Activated CD4-positive, alpha-beta T cell treated with anti-CD3 and anti-CD28 coated beads, Interleukin-2, amount 10 ng/mL, durations not matched to agents 7 days and 5 days (primary cell): ENCODE results near the gene DDX49. TPM values are rescaled to one million over a fixed set of nuclear protein-coding genes. Genes with fewer than 3 reads are reported as not detected.
"Not testable (repeated sequence)": the region's sequence is repeated elsewhere in the genome, so short reads cannot be mapped to it uniquely, and the experiment has no call there.

Experiments
- CTCF ChIA-PET: fragments of 350-600 bp; sonication (Branson Sonifier 250); formaldehyde crosslinking; loops from one replicate; lab custom pipeline; 2021; ENCODE audit warnings: antibody characterized with exemption; lab: Charles Lee
- POLR2A ChIA-PET: fragments of 350-600 bp; sonication (Branson Sonifier 250); formaldehyde crosslinking; loops from one replicate; lab custom pipeline; 2021; ENCODE audit warnings: antibody characterized with exemption; lab: Charles Lee
- DNase-seq: peaks from one replicate; pipeline ENCODE4 v3.0.0-alpha.2; 2020
- H3K27ac Mint-ChIP-seq: one replicate; pipeline ENCODE4 v1.8.0; 2021; ENCODE audit warnings: mild to moderate bottlenecking, moderate library complexity, mixed read lengths
- H3K27me3 Mint-ChIP-seq: one replicate; pipeline ENCODE4 v1.8.0; 2021; ENCODE audit warnings: mixed read lengths
- H3K36me3 Mint-ChIP-seq: one replicate; pipeline ENCODE4 v1.8.0; 2021; ENCODE audit warnings: low read depth, mixed read lengths
- H3K4me1 Mint-ChIP-seq: one replicate; pipeline ENCODE4 v1.8.0; 2021; ENCODE audit warnings: mixed read lengths
- H3K4me3 Mint-ChIP-seq: one replicate; pipeline ENCODE4 v1.8.0; 2021; ENCODE audit warnings: mild to moderate bottlenecking, moderate library complexity, mixed read lengths
- H3K9me3 Mint-ChIP-seq: one replicate; pipeline ENCODE4 v1.8.0; 2021; ENCODE audit warnings: mixed read lengths
- total RNA-seq, 2 experiments: library from RNA; stranded (reverse); gene quantifications; one replicate each; pipeline ENCODE4 v1.2.3, GENCODE V29; 2021

DDX49 gene
- total RNA-seq, 2 experiments from 2014 or later, result 40.6 to 50.6 TPM

DNA sequence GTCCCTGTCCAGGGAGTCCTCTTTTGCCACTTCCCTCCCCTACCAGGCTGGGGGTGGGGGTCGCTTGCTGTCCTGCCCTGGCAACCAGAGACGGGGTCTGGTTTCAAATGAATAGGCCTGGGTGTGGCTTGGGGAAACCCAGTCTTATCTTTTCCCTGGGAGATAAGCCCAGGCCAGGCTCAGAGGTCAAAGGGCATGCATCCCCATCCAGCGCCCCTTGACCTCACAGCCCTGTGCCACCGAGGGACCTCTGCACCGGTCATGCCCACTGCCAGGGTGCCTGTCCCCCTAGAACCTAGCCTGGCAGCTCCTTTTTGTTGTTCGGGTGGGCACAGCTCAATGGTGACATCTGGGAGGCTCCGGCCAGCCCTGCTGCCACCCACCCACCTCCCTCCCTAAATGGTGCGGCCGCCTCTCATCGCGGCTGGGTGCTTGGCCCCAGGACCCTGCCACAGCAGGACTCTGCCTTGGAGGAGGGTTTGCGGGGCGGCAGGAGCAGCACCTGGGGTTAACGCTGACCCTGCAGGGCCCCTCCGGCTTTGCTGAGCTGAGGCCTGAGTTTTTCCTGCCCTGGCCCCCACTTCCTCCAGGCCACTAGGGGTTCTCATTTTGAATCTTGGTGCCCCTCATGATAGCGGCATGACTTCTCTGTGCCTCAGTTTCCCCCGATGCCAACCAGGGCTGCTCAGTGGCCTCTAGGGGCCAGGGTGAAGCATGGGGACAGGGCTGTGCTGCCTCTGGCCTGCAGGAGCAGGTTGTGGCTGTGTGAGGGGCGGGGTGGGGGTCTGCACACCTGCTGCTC is 20.7 kb upstream of the DDX49 start:
- peaks cover 4% of the 10 kb centered on the region for H3K36me3 Mint-ChIP-seq
- no peak overlapping the region for H3K27ac Mint-ChIP-seq
- ChIA-PET CTCF (interaction anchor here (0.6 kb wide), 1 partner anchor 445 kb away, joined by 3 read pairs; no protein-coding TSS in a partner anchor), POLR2A (no interaction called here)
- H3K9me3 Mint-ChIP-seq, result no peaks in the 10 kb centered on the region
- H3K4me1 Mint-ChIP-seq, result peaks cover 2% of the 10 kb centered on the region
- no peak for DNase-seq
- H3K27me3 Mint-ChIP-seq, result peaks cover 25% of the 10 kb centered on the region
- no peak overlapping the region for H3K4me3 Mint-ChIP-seq

GRCh38 chr19:18899624-18900560 is 19.6 kb upstream of the DDX49 start:
- Mint-ChIP-seq H3K9me3 (no peaks in the 10 kb centered on the region), H3K27ac (no peak overlapping the region), H3K36me3 (peaks cover 4% of the 10 kb centered on the region), H3K27me3 (peaks cover 19% of the 10 kb centered on the region), H3K4me3 (no peak overlapping the region), H3K4me1 (peaks cover 2% of the 10 kb centered on the region)
- CTCF ChIA-PET, result interaction anchor here (0.7 kb wide), 1 partner anchor 19 kb away, joined by 3 read pairs; the partner anchor contains the start of genes COPE and DDX49
- POLR2A ChIA-PET, result no interaction called here
- DNase-seq, result no peak

DNA sequence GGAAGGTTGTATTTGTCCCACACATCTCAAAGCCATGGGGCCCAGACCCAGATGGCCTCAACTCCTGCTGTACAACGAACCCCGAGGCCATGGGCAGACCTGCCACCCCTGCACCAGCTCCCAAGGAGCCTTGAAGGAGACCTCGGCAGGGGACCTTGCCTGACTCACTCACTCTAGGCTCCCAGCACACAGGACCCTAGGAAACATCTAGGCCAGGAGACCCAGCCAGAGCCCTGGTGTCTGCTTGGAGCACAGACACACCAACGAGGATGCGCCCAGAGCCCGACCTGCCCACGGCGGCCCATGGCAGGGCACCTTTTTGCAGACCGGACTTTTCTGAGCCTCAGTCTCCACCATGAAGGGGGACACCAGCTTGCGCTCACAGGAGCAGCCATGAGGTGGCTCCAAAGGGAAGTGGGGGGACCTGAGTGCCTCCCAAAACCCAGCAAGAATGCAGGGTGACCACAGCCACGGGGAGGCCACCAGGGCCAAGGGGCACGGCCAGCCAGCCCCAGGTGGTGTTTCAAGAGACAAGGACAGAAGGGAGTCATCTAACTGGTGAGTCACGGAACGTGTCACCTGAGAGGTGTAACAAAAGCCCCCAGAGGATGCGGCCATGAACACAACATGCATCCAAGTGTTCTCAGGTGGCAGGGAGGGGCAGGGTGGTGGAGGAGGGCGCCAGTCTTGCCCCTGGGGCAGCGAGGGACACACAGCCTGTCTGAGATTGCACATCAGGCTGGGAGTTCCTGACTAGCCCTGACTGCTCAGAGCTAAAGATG is 18.6 kb upstream of the DDX49 start:
- POLR2A ChIA-PET, result no interaction called here
- CTCF ChIA-PET, result no interaction called here
- no peak overlapping the region for H3K27ac Mint-ChIP-seq
- H3K4me1 Mint-ChIP-seq, result peaks cover 2% of the 10 kb centered on the region
- H3K36me3 Mint-ChIP-seq, result peaks cover 9% of the 10 kb centered on the region
- no peaks in the 10 kb centered on the region for H3K9me3 Mint-ChIP-seq
- no peak for DNase-seq
- H3K4me3 Mint-ChIP-seq, result no peak overlapping the region
- peaks cover 14% of the 10 kb centered on the region for H3K27me3 Mint-ChIP-seq

DNA sequence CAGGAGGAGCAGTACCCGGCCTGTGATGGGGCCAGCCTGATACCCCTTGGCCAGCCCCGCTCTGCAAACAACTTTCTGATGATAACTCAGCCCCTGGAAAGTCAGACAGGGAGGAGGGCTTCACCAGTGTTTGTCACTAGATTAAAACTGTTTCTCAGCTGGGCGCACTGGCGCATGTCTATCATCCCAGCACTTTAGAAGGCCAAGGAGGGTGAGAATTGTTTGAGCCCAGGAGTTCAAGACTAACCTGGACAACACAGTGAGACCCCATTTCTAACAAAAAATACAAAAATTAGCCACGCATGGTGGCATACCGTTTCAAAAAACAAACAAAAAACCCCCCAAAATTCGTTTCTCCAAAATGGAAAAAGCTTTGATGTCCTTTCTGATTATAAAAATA is 18.0 kb upstream of the DDX49 start:
- DNase-seq, result no peak
- no peak overlapping the region for H3K4me3 Mint-ChIP-seq
- peaks cover 9% of the 10 kb centered on the region for H3K36me3 Mint-ChIP-seq
- ChIA-PET POLR2A (no interaction called here), CTCF (interaction anchor here (0.6 to 0.7 kb wide), 2 partner anchors 96 to 505 kb away, joined by 3 to 4 read pairs; no protein-coding TSS in a partner anchor)
- no peaks in the 10 kb centered on the region for H3K9me3 Mint-ChIP-seq
- peaks cover under 1% of the 10 kb centered on the region for H3K4me1 Mint-ChIP-seq
- H3K27ac Mint-ChIP-seq, result no peak overlapping the region
- peaks cover 12% of the 10 kb centered on the region for H3K27me3 Mint-ChIP-seq

DNA sequence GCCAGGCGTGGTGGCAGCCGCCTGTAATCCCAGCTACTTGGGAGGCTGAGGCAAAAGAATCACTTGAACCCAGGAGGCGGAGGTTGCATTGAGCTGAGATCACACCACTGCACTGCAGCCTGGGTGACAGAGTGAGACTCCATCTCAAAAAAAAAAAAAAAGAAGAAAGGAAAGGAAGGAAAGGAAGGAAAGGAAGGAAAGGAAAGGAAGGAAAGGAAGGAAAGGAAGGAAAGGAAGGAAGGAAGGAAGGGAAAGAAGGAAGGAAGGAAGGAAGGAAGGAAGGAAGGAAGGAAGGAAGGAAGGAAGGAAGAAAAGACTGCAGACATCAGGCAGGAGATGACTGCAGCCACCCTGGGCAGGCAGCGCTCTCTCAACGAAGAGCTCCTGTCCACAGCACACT is 17.0 kb upstream of the DDX49 start:
- POLR2A ChIA-PET, H3K27ac Mint-ChIP-seq, H3K4me3 Mint-ChIP-seq, H3K27me3 Mint-ChIP-seq, DNase-seq, H3K36me3 Mint-ChIP-seq, H3K9me3 Mint-ChIP-seq, CTCF ChIA-PET, H3K4me1 Mint-ChIP-seq: not testable (repeated sequence)

GRCh38 chr19:18903156-18904037 is 16.1 kb upstream of the DDX49 start:
- H3K9me3 Mint-ChIP-seq, result no peaks in the 10 kb centered on the region
- H3K27ac Mint-ChIP-seq, result no peak overlapping the region
- no peaks in the 10 kb centered on the region for H3K4me1 Mint-ChIP-seq
- CTCF ChIA-PET, result interaction anchor here (0.5 kb wide), 1 partner anchor 581 kb away, joined by 5 read pairs; no protein-coding TSS in a partner anchor
- DNase-seq, result no peak
- POLR2A ChIA-PET, result no interaction called here
- H3K27me3 Mint-ChIP-seq, result no peaks in the 10 kb centered on the region
- H3K36me3 Mint-ChIP-seq, result peaks cover 9% of the 10 kb centered on the region
- H3K4me3 Mint-ChIP-seq, result no peak overlapping the region

GRCh38 chr19:18904334-18905057 is 15.0 kb upstream of the DDX49 start:
- no peak for DNase-seq
- Mint-ChIP-seq H3K9me3 (no peaks in the 10 kb centered on the region), H3K36me3 (peaks cover 11% of the 10 kb centered on the region), H3K4me1 (no peaks in the 10 kb centered on the region), H3K4me3 (no peak overlapping the region), H3K27me3 (no peaks in the 10 kb centered on the region), H3K27ac (no peak overlapping the region)
- CTCF ChIA-PET, result no interaction called here
- POLR2A ChIA-PET, result no interaction called here

- Mint-ChIP-seq H3K36me3 (peaks cover 11% of the 10 kb centered on the region), H3K4me1 (no peaks in the 10 kb centered on the region), H3K9me3 (no peaks in the 10 kb centered on the region), H3K27ac (no peak overlapping the region), H3K4me3 (no peak overlapping the region), H3K27me3 (no peaks in the 10 kb centered on the region)
- CTCF ChIA-PET, result interaction anchor here (1.0 kb wide), 1 partner anchor 25 kb away, joined by 3 read pairs; no protein-coding TSS in a partner anchor
- DNase-seq, result no peak
- POLR2A ChIA-PET, result no interaction called here
These were observed 14.5 kb upstream of the DDX49 start for GRCh38 chr19:18905058-18905456.

DNA sequence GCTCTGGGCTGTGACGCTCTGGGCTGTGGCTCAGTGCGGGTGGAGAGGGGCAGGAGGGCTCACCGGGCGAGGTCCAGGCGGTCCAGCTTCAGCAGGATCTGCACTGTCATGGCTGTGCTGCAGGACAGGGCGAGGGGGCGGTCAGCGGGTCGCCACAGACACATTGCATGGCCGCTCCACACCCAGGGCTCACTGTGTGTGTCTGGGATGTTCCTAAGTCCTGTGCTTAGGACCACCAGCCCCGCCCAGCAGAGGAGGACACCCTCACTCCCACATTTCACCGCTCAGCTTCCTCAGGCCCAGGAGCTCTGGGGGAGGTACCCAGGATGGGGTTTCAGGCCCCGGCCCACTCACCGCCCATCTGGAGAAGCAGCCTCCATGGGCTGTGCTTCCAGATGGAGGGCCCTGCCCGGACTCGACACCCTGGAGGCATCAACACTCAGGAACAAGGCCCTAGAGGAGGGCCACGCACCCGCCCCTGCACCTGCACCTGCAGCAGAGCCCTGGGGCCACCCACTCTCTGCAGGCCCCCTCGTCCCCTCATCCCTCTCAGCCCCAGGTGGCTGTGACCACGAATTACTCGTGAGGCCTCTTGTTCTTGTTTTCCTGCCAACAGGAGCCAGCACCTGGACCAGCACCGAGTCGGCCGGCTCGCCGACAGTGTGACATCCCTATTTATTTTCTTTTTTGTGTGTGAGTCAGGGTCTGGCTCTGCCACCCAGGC is 13.8 kb upstream of the DDX49 start:
- H3K4me1 Mint-ChIP-seq, result no peaks in the 10 kb centered on the region
- ChIA-PET POLR2A (no interaction called here), CTCF (interaction anchor here (1.0 kb wide), 1 partner anchor 26 kb away, joined by 3 read pairs; no protein-coding TSS in a partner anchor)

DNA sequence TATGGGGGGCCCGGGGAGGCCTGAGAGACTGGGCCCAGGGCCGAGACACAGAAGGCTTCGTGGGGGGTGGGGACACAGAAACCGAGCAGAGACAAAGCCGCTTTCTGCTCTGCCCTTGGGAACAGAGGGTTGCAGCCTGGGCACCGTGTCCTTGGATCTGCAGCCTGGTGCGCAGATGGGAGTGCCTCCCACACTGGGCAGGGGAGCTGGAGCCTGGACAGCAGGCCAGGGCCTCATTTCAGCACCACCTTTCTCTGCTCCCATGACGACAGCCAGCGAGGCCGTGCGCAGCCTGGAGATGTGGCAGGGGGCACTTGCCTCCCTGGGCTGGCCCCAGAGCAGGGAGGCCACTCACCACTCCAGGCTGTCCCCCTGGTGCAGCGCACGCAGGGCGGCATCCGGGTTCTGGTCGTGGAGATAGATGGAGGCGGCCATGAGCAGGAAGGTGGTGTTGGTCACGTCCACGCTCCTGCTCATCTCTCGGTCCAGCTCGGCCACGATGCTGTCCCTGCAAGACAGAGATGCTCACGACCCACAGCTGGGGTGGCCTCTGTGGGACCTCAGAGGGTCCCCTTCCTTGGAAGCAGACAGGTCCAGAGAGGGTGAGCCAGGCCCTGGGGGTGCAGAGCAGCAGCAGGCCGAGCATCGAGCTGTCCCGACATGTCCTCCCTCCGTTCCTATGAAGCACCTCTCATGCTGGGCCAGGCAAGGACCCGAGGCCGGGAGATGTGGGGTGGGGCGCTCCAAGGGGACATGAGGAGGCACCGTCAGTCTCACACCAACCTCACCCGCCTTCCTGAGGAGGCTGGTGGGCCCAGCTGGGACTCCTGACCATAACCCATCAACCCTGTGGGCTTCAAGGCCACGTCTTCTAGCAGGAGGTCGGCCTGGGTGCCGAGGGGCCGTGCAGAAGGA is 12.7 kb upstream of the DDX49 start:
- no peak overlapping the region for H3K4me3 Mint-ChIP-seq
- H3K27me3 Mint-ChIP-seq, result no peaks in the 10 kb centered on the region
- H3K4me1 Mint-ChIP-seq, result no peaks in the 10 kb centered on the region
- no peaks in the 10 kb centered on the region for H3K9me3 Mint-ChIP-seq
- peaks cover 9% of the 10 kb centered on the region for H3K36me3 Mint-ChIP-seq
- POLR2A ChIA-PET, result no interaction called here
- no peak overlapping the region for H3K27ac Mint-ChIP-seq
- DNase-seq, result no peak
- CTCF ChIA-PET, result no interaction called here

More for the DNA sequence above, 13.8 kb upstream of the DDX49 start:
- H3K4me3 Mint-ChIP-seq, result no peak overlapping the region
- DNase-seq, result no peak
- H3K27me3 Mint-ChIP-seq, result no peaks in the 10 kb centered on the region
- no peak overlapping the region for H3K27ac Mint-ChIP-seq
- H3K9me3 Mint-ChIP-seq, result no peaks in the 10 kb centered on the region
- peaks cover 10% of the 10 kb centered on the region for H3K36me3 Mint-ChIP-seq
